ENCODE results near the gene FAR1. TPM values are rescaled to one million over a fixed set of nuclear protein-coding genes. Genes with fewer than 3 reads are reported as not detected.

FAR1 gene
- total RNA-seq, 2 donors from 2014 or later: 40.2 to 43.2 TPM

GRCh38 chr11:13635290-13635689 lies 33.2 kb upstream of the FAR1 start:
- Histone ChIP-seq H3K27me3 (no peaks in the 10 kb centered on the region), H3K4me1 (no peaks in the 10 kb centered on the region), H3K9me3 (no peaks in the 10 kb centered on the region), H3K27ac (no peak overlapping the region), H3K36me3 (replicated peaks in 1 of 2; ENCODE audit: insufficient read depth in 1 of 2, low read depth in 2 of 2) (no peaks in the 10 kb centered on the region), H3K4me3 (no peak overlapping the region)
- ATAC-seq: no peak
- no peak for TF ChIP-seq CTCF (IDR thresholded peaks at IDR 0.05)
- TF ChIP-seq POLR2A (IDR thresholded peaks at IDR 0.05): no peak
- no peak for DNase-seq
- 78 to 86% methylated on average over 5 of the region's 5 CpGs for WGBS, 2 donors
- intact Hi-C loops (cut with DNase I): no loop called here

GRCh38 chr11:13635804-13636203 lies 32.7 kb upstream of the FAR1 start:
- no peaks in the 10 kb centered on the region for H3K27me3 ChIP-seq
- no peak for TF ChIP-seq CTCF (IDR thresholded peaks at IDR 0.05)
- H3K4me3 ChIP-seq: no peak overlapping the region
- H3K4me1 ChIP-seq: peaks cover 1% of the 10 kb centered on the region
- H3K9me3 ChIP-seq: no peaks in the 10 kb centered on the region
- DNase-seq (no peak), ATAC-seq (no peak)
- H3K27ac ChIP-seq: no peak overlapping the region
- no peaks in the 10 kb centered on the region for H3K36me3 ChIP-seq (replicated peaks in 1 of 2; ENCODE audit: insufficient read depth in 1 of 2, low read depth in 2 of 2)
- intact Hi-C loops (cut with DNase I): no loop called here

GRCh38 chr11:13637125-13638069 lies 31.1 kb upstream of the FAR1 start:
- Histone ChIP-seq H3K9me3 (no peaks in the 10 kb centered on the region), H3K27ac (no peak overlapping the region), H3K4me1 (peaks cover 17% of the 10 kb centered on the region), H3K36me3 (replicated peaks in 1 of 2; ENCODE audit: insufficient read depth in 1 of 2, low read depth in 2 of 2) (no peaks in the 10 kb centered on the region), H3K27me3 (no peaks in the 10 kb centered on the region), H3K4me3 (no peak overlapping the region)
- DNase-seq (no peak), ATAC-seq (no peak)
- intact Hi-C loops (cut with DNase I): no loop called here
- TF ChIP-seq CTCF (IDR thresholded peaks at IDR 0.05): no peak
- no peak for TF ChIP-seq POLR2A (IDR thresholded peaks at IDR 0.05)
- 88 to 92% methylated on average over 4 of the region's 4 CpGs for WGBS, 2 donors

GRCh38 chr11:13638422-13638821 lies 30.0 kb upstream of the FAR1 start:
- no peak overlapping the region for H3K27ac ChIP-seq
- no peak for TF ChIP-seq CTCF (IDR thresholded peaks at IDR 0.05)
- no peak for TF ChIP-seq POLR2A (IDR thresholded peaks at IDR 0.05)
- intact Hi-C loops (cut with DNase I): no loop called here
- ATAC-seq (no peak), DNase-seq (no peak)
- H3K36me3 ChIP-seq (replicated peaks in 1 of 2; ENCODE audit: insufficient read depth in 1 of 2, low read depth in 2 of 2): no peaks in the 10 kb centered on the region
- no peaks in the 10 kb centered on the region for H3K9me3 ChIP-seq
- peaks cover 28% of the 10 kb centered on the region for H3K4me1 ChIP-seq
- no peak overlapping the region for H3K4me3 ChIP-seq
- no peaks in the 10 kb centered on the region for H3K27me3 ChIP-seq

All from body of pancreas (tissue), 4 donors.